Measurements from ENCODE around the gene ZNF701. TPM values are rescaled to one million over a fixed set of nuclear protein-coding genes. Genes with fewer than 3 reads are reported as not detected.

The ZNF701 gene
- total and polyA plus RNA-seq, 2 of the 8 experiments (the other 6 are each of a cell fraction or from before 2014, with no cell fraction given), result 4.9 to 18.7 TPM

- TF ChIP-seq SIN3A (conservative IDR thresholded peaks at IDR 0.05 in 1 of 2, IDR thresholded peaks at IDR 0.05 in 1 of 2; ENCODE audit: low read depth in 1 of 2, low read length in 2 of 2) (peak in 1 of 2 experiments; percentile 53; a peak in 1 of 4 replicates), EZH2 (IDR thresholded peaks at IDR 0.05; ENCODE audit: low read depth, low read length, severe bottlenecking) (peak; percentile 20), CHD7 (IDR thresholded peaks at IDR 0.05; ENCODE audit: insufficient replicate concordance, low read length) (no peak), USF2 (IDR thresholded peaks at IDR 0.05; ENCODE audit: low read length) (no peak), RNF2 (IDR thresholded peaks at IDR 0.05; ENCODE audit: borderline replicate concordance, low read depth, low read length, missing control alignments, poor library complexity, severe bottlenecking) (no peak), SP2 (IDR thresholded peaks at IDR 0.05; ENCODE audit: low read length) (no peak), EGR1 (IDR thresholded peaks at IDR 0.05; ENCODE audit: borderline replicate concordance, low read depth, low read length) (no peak)
Measured at GRCh38 chr19:52601025-52601973, 31.2 kb downstream of the ZNF701 start (continued).
